Colon (tissue), 2 donors: Measurements from ENCODE around the gene HAGHL.

Experiments used
- FAIRE-seq: peaks from 2 replicates; lab custom pipeline; 2012; peaks lifted over from hg19 to GRCh38; lab: Jason Lieb, UNC
- donor health status: control.
- donor health status: control.

HAGHL gene

DNA sequence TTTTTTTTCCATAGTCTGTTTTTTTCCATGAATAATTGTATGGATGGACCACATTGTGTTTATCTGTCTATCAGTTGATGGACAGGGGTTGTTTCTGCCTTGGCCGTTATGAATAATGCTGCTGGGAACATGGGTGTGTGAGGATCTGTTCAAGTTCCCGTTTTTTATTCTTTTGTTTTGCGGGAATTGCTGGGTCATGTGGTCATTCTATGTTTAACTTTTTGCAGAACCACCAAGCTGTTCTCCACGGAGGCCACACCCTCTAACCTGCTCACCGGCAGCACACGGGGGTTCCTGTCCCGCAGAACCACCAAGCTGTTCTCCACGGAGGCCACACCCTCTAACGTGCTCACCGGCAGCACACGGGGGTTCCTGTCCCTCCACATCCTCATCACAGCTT is 27.8 kb downstream of the HAGHL start:
- FAIRE-seq = no peak

DNA sequence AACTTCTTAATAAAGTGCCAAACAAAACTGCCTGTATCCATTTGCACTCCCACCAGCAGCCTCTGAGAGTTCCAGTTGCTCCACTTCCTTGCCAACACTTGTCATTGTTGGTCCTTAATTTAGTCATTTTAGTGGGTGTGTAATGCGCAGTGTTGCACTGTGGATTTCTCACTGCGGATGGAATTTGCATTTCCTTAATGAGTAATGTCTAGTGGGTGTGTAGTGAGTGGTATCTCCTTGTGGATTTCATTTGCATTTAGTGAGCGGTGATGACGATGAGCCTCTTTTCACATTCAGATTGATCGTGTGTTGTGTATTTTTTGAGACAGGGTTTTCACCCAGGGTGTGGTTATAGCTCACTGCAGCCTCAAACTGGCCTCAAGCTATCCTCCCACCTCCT is 29.5 kb downstream of the HAGHL start:
- no peak for FAIRE-seq

DNA sequence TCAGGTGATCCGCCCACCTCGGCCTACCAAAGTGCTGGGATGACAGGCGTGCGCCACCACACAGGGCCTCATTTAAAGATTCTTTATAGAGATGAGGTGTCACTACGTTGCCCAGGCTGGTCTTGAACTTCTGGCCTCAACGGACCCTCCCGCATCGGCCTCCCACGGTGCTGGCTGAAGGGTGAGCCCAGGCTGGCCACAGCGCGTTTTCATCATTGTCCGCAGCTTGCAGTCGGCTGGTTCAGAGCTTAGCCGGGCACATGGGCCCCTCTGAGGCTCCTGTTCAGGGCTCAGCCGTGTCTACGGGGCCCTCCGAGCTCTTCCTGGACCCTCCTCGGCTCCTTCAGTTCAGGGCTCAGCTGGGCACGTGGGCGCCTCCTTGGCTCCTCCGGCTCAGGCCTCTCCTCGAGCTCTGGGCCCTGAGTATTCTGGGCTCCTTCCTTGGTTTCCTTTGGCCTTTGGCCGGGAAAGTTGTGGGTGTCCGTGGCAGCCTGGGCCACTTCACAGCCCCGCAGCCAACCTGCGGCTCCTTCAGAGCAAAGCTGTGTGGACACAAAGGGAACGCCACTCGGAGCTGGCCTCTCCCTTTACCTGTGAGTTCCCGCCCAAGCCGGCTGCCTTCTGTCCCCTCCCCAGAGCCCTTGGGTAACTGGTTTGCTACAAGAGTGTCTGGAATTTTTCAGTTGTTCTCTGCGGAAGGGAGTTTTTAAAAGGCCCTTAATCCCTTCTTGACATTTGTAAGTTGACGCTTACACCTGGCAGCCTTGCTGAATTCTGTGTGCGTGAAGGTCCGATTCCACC is 32.4 kb downstream of the HAGHL start:
- FAIRE-seq = no peak

DNA sequence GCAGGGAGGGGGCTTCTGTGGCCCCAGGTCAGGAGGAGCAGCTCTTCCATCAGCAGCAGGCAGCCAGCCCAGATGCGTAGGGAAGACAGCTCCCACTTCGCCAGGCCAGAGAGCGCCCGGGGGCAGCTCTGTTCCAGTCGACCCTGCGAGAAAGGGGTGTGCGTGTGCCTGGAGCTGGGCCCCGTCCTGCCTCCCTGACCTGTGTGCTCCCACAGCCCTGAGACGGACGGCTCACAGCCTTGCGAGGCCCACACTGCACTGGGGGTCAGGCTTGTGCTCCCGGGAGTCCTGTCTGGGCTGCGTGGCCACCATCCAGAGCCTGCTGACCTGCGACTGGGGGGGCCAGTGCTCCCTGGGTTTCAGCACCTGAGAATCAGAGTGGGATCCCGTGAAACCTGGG is 33.2 kb downstream of the HAGHL start:
- no peak for FAIRE-seq

DNA sequence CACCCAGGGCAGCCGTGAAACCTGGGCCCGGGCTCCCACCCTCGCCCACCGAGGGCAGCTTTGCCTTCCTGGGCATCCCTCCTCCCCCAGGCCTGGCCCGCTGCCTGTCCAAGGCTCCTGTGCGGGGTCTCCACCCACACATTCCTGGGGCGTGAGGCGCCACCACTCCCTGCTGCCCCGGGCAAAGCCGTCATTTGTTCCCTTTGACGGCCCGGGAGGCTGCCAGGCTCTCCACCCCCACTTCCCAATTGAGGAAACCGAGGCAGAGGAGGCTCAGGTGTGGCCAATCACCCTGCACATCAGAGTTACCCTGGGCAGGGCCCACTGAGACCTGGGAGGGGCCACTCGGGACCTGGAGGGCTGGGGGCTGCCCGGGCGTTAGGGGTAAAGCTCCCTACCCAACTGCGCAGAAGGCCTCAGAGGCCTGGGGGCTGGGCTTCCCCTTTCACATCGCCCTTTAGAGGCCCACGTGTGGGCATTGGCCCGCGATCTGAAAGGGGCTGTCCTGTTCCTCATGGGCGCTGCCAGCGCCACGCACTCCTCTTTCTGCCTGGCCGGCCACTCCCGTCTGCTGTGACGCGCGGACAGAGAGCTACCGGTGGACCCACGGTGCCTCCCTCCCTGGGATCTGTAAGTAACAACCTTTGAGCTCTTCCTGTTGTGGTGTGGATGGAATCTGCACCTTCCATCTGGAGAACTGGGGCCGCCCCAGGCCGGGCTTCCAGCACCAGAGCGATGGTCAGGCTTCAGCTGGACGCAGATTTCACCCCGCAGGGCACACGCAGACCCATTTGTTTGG is 33.8 kb downstream of the HAGHL start, which contains the start of gene MSLN:
MSLN (plus strand) TSS at position 190 of the 799 bp plus-strand sequence. CDS start 1,947 bp downstream, outside the sequence.
- no peak for FAIRE-seq

DNA sequence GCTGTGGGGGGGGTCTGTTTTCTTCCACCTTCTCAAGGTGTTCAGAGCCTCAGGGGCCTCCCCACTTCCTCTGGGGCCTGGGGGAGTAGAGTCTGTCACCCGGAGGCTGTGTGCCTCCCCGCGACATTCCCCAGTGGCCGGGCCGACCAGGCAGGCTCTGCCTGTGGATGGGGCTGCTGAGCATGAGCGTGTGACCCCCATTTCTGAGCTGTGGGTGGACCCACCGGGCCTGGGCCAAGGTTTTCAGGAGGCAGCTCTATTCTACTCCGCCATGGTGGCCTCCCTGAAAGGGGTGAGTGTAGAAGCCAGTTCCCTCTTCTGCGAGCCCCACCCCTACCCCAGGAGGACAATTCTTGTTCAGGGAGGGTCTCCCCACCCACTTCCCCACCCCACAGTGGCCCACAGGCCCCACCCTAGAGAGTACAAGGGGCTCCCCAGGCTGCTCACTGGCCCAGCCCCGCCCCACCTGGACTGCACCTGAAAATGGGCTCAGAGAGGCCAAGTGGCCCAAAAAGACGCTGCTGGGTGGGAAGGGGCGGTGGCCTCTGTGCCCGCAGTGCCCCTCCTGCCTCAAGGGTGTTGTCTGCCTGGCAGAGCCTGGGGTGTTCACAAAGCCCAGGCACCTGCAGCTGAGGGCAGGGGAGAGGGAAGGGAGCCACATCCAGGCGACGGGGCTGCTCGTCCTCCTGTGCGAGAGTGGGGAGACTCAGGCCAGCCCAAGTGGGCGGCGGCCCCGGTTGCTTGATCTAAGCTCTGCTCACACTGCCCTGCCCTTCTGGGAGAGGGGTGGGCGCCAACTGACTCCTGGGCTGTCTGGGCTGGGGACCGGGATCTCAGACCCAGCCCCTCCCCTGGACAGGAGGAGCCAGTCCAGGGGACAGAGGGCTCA is 35.0 kb downstream of the HAGHL start:
- no peak for FAIRE-seq

DNA sequence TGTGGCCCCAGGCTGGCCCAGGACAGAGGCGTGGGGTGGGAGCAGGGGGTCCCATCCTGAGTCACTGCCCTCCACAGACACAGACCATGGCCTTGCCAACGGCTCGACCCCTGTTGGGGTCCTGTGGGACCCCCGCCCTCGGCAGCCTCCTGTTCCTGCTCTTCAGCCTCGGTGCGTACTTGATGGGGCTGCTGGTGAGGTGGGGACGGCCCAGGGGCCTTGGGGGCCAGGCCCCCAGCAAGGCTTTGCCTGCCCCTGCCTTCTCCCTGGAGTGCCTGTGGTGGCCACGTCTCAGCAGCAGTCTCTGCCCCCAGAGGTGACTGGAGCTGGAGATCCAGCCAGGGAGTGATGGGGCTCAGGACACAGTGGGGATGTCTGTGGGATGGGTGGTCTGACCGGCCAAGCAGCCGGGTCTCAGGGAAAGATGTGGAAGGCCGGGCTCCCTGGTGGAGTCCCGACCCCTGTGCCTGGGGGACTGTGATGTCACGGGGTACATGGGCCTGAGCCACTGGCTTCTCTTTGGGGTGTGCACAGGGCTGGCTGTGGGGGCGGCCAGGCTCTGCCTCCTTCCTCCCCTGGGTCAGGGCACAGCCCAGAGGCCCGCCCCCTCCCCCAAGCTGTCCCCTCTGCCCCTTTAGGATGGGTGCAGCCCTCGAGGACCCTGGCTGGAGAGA is 35.8 kb downstream of the HAGHL start:
- FAIRE-seq = no peak

DNA sequence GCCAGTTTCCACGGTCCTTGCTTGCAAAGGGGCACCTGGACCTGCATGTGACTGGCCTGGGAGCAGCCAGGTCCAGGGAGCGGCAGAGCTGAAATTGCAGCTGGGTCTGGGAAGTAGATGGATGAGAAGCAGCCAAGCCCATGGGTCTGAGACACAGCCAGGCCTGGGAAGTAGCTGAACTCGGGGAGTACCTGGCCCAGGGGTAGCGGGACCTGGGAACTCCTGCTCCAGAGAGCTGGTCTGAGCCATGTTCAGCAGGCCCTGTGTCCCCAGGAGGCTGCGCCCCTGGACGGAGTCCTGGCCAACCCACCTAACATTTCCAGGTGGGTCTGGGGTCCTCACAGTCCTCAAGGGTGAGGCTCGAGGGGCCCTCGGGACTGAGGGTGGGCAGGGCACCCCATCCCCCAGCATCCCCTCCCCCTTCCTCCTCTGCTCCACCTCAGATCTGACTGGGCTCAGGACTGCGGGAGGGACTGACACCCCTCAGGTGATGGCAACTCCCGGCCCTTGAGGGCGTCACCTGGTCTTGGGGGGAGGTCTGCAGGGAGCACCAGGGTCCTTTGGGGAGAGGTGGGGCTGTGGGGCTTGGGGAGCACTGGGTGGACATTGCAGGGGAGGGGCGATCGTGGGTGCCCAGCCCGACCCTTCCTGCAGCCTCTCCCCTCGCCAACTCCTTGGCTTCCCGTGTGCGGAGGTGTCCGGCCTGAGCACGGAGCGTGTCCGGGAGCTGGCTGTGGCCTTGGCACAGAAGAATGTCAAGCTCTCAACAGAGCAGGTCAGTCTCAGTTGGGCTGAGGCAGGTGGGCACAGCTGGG is 36.7 kb downstream of the HAGHL start:
- no peak for FAIRE-seq

DNA sequence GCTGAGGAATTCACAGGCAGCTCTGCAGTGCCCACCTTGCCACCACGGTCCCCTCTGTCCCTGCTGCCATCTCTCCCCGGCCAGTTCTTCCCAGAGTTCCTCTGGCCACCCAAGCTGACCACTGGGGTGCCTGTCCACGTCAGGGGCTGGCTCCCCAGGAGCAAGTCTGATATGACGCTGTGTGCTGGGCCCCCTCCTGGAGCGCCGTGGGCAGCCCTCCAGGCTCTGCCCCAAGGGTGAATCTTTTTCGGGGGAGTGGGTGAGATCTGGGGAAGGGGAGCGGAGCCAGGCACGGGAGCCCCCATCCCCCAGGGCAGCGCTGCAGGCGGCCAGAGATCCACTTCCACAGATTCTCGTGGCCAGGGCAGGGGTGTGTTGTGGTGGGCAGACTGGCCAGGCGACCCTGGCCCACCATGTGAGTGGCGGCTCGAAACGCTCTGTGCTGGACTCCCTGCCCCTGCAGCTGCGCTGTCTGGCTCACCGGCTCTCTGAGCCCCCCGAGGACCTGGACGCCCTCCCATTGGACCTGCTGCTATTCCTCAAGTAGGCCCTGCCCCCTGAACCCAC is 37.4 kb downstream of the HAGHL start:
- no peak for FAIRE-seq

DNA sequence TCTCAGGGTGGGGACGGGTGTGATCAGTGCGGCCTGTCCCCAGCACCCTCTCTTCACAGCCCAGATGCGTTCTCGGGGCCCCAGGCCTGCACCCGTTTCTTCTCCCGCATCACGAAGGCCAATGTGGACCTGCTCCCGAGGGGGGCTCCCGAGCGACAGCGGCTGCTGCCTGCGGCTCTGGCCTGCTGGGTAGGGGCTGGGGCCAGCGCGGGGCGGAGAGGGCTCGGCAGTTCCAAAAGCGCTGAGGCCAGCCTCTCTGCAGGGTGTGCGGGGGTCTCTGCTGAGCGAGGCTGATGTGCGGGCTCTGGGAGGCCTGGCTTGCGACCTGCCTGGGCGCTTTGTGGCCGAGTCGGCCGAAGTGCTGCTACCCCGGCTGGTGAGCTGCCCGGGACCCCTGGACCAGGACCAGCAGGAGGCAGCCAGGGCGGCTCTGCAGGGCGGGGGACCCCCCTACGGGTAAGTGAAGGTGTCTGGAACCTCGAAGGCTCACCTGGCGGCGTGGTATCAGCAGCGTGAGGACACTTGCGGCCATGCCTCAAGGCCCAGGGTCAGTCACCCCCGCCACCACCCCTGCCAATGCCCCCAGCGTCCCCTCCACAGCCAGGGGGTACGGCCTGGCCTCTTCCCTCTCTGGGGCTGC is 38.1 kb downstream of the HAGHL start:
- FAIRE-seq = no peak

DNA sequence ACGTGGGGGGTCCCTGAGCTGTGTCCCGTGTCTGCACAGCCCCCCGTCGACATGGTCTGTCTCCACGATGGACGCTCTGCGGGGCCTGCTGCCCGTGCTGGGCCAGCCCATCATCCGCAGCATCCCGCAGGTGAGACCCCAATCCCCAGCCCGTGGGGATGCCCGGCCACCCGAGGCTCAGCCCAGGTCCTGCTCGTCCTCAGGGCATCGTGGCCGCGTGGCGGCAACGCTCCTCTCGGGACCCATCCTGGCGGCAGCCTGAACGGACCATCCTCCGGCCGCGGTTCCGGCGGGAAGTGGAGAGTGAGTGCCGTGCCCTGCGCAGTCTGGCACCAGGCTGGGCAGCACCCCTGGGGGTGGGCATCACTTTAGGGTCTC is 38.6 kb downstream of the HAGHL start:
- FAIRE-seq = no peak

DNA sequence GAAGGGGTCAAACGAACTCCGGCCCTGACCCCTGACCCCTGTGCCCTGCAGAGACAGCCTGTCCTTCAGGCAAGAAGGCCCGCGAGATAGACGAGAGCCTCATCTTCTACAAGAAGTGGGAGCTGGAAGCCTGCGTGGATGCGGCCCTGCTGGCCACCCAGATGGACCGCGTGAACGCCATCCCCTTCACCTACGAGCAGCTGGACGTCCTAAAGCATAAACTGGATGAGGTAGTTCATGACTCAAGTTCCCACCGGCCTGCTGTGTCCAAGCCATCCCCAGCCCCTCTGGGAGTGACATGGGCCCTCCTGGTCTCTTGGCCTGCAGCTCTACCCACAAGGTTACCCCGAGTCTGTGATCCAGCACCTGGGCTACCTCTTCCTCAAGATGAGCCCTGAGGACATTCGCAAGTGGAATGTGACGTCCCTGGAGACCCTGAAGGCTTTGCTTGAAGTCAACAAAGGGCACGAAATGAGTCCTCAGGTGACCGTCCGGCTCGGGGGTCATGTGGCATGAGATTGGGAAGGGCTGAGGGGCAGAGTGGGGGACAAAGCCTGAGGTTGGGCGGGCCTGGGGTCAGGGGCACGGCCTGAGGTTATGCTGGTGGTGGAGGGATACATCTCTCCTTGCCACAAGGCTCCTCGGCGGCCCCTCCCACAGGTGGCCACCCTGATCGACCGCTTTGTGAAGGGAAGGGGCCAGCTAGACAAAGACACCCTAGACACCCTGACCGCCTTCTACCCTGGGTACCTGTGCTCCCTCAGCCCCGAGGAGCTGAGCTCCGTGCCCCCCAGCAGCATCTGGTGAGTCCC is 39.3 kb downstream of the HAGHL start:
- FAIRE-seq = no peak

DNA sequence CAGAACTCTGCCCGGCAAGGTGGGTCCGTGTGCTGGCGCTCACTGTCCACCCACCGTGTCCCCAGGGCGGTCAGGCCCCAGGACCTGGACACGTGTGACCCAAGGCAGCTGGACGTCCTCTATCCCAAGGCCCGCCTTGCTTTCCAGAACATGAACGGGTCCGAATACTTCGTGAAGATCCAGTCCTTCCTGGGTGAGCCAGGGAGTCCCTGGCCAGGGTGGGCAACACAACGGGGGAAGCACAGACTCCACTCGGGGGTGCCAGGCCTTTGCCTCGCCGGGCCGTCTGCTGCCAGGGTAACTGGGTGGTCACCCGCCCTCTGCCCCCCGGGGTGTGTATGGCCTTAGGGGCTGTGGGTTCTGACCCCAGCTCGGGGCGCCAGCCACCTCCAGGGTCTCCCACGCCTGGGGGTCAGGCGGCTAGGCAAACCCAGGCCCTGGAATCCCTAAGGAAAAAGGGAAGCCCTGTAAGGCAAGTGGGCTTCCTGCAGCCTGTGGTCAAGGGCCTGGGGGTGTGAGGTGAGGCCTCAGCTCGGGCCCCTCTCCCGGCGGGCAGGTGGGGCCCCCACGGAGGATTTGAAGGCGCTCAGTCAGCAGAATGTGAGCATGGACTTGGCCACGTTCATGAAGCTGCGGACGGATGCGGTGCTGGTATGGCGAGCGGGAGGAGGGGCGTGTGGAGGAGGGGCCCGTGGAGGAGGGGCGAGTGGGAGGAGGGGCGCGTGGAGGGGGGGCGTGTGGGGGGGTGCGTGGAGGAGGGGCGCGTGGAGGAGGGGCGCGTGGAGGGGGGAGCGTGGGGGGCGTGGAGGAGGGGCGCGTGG is 40.1 kb downstream of the HAGHL start:
- FAIRE-seq = no peak

DNA sequence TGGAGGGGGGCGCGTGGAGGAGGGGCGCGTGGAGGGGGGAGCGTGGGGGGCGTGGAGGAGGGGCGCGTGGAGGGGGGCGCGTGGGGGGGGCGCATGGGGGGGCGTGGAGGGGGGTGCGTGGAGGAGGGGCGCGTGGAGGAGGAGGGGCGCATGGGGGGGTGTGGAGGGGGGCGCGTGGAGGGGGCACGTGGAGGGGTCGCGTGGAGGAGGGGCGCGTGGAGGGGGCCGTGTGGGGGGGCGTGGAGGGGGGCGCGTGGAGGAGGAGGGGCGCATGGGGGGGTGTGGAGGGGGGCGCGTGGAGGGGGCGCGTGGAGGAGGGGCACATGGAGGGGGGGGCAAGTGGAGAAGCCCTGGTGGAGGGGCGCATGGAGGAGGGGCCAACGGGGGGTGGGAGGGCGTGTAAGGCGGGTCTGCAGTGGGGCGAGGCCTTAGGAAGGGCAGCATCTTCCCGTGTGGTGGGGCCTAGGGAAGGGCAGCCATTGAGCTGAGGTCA is 40.9 kb downstream of the HAGHL start:
- FAIRE-seq = no peak

DNA sequence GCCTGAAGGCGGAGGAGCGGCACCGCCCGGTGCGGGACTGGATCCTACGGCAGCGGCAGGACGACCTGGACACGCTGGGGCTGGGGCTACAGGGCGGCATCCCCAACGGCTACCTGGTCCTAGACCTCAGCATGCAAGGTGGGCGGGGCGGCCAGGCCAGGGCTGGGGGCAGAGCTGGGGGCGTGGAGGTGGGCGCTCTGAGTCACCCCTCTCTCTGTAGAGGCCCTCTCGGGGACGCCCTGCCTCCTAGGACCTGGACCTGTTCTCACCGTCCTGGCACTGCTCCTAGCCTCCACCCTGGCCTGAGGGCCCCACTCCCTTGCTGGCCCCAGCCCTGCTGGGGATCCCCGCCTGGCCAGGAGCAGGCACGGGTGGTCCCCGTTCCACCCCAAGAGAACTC is 41.5 kb downstream of the HAGHL start:
- no peak for FAIRE-seq

DNA sequence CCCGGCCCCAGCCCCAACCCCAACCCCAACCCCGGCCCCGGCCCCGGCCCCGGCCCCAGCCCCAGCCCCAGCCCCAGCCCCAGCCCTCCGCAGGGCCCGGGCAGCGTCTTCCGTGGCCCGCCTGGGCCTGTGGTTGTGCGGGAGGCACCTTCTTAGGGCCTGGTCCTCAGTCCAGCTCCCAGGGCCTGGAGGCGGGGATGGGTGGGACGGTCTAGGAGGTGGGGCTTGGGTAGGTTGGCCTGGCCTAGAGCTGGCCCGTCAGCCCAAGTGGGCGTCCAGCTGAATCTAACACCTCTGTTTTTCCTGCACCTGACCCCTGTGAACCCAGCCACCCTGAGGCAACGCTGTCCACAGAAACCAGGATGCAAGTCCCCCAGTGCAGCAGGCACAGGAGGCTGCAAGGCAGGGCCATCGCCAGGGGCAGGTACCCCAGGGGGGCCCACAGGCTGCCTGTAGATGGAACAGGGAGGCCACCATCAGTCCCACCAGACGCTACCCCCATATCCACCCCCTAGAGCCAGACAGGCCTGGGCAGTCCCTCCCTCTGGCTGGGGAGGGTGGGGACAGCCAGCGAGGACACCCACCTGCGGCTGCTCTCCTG is 42.4 kb downstream of the HAGHL start:
- FAIRE-seq = no peak

DNA sequence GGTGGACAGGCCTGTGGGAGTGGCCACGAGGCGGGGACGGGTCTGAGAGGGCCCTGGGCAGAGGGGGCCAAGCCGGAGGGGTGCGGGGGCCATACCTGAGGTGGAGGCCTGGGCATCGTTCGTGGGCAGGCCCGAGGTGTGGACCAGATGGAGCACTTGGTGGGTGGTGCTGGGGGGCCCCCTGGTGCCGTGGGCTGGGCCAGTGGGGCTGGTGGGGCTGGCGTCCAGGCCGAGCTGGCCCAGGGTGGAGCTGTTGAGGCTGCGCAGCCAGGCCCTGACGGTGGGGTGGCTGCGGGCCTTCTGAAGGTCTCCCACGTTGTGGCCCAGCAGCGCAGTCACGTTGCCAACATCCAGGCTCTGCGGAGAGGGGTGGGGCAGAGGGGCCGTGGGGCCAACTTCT is 43.0 kb downstream of the HAGHL start:
- FAIRE-seq = no peak

DNA sequence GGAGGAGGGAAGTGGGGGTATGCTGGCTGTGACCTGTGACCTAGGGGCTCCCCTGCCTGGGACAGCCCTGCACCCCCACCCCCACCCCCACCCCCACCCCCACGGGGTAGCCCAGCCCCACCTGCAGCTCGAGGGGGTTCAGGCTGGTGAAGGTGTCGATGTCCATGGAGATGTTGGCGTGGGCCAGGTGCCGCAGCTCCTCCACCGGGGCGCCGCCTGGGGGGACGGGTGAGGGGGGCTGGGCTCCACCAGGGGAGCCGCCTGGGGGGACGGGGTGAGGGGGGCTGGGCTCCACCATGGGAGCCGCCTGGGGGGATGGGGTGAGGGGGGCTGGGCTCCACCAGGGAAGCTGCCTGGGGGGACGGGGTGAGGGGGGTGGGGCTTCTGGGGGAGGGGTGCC is 43.5 kb downstream of the HAGHL start:
- no peak for FAIRE-seq
